M059J (cell line): Measurements from ENCODE around the gene PGAM1. TPM values are rescaled to one million over a fixed set of nuclear protein-coding genes. Genes with fewer than 3 reads are reported as not detected.
"Not testable (repeated sequence)": the region's sequence is repeated elsewhere in the genome, so short reads cannot be mapped to it uniquely, and the experiment has no call there.

Experiments
- DNase-seq: peaks from one replicate; pipeline ENCODE4 v3.0.0-alpha.2; 2012; ENCODE audit warnings: low read depth
- total RNA-seq: library from RNA; depleted of rRNA; stranded (reverse); fragments of >200 nt; shearing (Covaris generic); gene quantifications from 2 replicates; pipeline ENCODE4 v1.2.3, GENCODE V29; 2014; rRNA removed

PGAM1 gene
- 949 and 1,198 TPM in 2 replicates for total RNA-seq

DNA sequence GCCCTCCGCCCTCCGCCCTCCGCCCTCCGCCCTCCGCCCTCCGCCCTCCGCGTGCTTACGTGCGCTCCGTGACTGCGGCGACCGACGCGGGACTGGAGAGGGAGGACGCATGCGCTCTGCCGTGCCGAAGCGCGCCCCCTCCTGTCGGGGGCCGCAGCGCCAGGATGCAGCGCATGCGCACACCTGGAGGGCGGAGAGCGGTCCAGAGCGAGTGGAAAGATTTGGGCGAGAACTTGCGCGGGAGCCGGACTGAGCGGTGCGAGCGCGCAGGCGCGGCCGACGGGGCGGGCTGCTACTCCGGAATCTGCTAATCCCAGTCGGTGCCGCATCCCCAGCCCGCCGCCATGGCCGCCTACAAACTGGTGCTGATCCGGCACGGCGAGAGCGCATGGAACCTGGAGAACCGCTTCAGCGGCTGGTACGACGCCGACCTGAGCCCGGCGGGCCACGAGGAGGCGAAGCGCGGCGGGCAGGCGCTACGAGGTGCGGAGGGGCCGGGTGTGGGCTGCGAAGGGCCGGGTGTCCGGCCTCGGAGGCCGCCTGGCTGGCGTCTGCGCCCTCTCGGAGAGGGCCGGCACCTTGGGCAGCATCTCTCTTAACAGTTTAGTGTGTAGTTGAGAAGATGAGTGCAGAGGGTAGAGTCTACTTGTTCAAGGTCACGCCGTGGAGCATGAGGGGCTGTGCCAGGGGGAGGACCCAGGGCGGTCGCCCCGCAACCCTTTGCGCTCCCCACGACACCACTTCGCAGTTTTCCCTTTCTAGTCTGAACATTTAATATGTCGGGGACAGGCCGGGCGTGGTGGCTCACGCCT, at the start of gene PGAM1:
Gene PGAM1 (plus strand): TSS at position 228 of the 812 bp plus-strand sequence. CDS start 117 bp downstream, at position 345.
- DNase-seq, result peak; percentile 92

DNA sequence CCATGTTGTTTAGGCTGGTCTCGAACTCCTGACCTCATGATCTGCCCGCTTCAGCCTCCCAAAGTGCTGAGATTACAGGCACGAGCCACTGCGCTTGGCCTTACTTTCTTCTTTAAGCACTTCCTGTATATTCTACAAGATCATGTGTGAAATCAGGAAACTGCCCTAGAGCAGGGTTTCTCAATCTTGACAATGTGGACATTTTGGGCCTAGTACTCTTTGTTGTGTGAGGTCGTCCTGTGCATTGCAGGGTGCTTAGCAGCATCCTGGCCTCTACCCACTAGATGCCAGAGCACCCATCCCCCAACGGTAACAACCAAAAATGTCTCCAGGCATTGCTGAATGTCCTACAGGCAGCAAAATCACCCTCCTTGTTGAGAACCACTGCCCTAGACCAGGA, 49.6 kb upstream of the PGAM1 start:
- no peak for DNase-seq

DNA sequence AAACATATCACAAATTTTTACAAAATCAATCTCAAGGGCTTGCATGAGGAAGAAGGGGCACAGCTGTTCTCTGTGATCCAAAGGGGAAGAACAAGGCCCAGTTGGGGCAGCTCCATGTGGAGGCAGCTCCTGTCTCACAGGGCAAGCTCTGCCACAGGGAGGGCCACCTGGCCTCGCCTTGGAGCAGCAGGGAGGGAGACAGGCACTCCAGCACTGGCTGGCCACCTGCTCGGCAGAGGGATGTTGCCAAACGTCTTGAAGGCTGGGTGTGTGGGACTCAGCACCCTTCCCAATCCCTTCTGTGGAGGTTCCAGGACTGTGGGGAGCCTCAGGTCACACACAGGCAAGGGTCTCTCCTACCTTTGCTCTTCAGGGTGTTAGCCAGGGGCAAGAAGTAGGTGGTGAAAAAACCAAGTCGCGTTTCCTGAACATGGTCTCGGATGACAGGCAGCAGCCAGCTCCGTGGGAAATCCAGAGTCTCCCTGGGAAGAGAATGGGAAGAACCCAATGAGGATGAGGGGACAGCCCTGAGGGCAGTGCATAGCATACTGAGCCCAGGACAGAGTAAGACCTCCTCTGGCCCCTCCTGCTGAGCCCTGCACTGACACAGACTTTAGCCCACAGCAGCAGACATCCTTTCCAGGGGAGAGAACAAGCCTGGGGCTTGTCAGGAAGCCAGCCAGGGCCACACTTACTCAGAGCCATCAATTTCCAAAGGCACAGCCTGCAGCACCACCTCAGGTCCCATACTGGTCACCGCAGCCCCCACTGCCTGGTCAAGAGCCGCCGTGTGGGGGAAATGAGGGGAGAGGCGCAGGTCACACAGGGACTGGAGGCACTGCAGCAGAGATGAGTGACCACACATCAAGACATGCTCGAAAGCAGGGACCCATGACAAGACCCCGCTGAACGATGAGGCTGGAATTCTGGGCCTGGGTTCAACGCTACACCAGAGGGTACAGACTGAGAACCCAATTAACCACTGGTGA, 46.8 kb upstream of the PGAM1 start:
- DNase-seq, result no peak

DNA sequence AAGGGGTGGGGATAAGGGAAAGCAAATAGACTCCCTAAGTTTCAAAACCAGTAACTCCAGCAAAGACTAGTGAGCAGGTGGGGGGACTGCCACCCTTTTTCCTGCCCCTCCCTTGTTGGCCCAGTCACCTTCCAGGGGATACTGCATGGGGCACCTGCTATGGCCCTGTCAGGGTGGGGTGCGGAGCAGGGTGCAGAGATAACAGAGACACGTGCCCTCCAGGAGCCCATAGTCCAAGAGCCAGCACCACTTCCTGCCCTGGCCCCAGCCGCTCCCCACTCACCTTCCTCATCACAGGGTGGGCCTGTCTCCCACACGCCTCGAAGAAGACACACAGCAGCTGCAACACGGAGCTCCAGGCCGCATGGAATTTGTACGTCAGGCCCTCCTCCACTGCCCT, 45.5 kb upstream of the PGAM1 start:
- DNase-seq, result no peak

DNA sequence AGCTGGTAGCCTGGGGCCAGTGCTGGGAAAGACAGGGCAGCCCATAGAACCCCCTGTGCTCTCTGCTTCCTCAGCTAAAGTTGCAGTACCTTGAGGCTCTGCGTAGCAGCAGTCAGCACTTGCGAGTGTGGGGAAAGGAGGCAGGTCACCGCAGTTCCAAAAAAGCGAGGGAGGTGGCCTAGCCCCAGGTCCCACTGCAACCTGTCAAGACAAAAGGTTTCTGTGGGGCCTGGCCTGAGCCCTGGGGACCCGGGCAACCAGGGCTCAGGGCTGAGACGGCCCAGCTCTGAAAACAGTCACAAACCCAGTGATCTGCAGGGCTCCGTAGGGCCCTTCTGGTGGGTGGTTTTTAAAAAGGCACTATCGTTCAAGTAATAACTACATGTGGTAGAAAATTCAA, 44.4 kb upstream of the PGAM1 start:
- DNase-seq, result no peak

DNA sequence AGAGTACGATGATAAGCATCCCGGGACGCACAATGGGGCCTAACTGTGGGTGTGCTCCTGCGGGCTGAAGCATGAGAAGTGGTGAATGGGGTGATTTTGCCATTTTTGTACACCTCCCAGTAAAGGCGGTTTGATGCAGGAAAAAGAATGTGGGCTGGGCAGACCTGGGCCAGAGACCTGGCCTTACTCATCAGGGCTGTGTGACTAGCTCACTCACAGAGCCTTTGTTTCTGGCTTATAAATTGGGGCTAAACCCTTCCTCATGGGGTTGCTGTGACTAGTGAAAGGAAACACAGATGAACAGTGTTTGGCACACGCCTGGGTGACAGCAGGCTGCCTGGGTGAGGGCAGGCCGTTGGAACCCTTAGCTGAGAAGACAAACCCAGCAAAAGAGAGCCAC, 42.8 kb upstream of the PGAM1 start:
- no peak for DNase-seq

DNA sequence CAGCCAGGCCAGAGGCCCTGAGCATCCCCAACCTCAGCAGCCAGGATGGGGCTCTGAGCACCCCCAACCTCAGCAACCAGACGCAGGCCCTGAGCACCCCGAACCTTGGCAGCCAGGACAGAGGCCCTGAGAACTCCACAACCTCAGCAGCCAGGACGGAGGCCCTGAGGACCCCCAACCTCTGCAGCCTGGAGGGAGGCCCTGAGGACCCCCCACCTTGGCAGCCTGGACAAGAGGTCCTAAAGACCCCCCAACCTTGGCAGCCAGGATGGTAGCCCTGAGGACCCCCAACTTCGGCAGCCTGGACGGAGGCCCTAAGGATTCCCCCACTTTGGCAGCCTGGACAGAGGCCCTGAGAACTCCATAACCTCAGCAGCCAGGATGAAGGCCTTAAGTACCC, 41.8 kb upstream of the PGAM1 start:
- DNase-seq, result no peak

DNA sequence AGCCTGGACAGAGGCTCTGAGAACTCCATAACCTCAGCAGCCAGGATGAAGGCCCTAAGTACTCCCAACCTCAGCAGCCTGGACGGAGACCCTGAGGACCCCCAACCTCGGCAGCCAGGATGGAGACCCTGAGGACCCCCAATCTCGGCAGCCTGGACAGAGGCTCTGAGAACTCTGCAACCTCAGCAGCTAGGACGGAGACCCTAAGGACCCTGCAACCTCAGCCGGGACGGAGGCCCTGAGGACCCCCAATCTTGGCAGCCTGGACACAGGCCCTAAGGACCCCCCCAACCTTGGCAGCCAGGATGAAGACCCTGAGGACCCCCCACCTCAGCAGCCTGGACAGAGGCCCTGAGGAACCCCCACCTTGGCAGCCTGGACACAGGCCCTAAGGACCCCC, 41.4 kb upstream of the PGAM1 start:
- no peak for DNase-seq

DNA sequence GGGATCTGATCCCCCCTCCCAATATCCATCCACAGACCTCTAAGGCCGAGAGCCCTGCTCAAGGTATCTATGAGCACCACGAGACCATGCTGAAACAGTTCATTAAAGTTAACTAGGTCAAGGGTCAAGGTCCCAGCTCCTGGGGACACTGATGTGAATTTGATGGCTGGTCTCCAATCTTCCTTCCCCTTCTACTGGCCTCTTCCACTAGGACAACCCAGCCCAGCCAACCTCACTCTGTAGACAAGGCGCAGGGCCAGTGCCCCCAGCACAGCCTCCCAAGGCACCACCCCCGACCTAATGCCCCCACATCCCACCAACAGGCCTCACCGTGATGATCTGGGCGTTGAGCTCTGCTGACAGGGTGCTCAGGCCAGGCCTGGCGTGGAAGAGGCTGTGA, 40.4 kb upstream of the PGAM1 start:
- no peak for DNase-seq

DNA sequence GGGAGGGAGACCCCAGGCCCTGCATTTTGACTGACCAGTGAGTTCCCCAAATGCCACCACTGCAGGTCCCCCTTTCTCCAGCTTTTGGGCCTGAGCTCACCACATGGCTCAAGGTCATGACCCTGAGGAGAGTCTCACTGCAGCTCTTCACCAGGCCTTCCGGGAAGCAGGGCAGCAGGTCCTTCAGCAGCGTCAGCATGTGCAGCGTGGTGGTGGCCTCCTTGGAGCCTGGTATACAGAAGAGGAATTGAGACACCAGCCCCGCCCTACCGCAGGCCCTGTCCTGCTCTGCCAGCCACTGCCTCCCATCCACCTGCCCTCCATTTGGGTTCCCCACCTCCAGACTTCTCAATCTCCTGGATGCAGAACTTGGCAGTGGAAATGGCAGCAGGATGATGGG, 37.8 kb upstream of the PGAM1 start:
- no peak for DNase-seq

DNA sequence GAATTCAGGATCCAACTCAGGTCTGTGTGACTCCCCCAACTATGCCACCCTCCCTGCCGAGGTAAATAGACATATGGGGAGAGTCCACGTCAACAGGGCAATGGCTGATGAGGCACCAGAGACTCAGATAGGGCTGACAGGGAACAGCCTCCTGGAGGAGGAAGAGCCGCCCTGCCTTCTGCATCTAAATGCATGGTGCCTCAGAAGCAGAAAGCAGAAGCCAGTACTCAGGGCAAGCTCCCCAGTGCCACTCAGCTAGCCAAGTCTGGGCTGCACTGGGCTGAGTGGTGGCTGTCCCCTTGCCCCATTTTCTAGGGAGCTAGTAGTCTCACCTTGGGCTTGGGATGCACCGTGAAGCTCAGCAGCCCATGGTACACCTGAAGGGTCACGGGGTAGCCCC, 35.9 kb upstream of the PGAM1 start:
- no peak for DNase-seq

DNA sequence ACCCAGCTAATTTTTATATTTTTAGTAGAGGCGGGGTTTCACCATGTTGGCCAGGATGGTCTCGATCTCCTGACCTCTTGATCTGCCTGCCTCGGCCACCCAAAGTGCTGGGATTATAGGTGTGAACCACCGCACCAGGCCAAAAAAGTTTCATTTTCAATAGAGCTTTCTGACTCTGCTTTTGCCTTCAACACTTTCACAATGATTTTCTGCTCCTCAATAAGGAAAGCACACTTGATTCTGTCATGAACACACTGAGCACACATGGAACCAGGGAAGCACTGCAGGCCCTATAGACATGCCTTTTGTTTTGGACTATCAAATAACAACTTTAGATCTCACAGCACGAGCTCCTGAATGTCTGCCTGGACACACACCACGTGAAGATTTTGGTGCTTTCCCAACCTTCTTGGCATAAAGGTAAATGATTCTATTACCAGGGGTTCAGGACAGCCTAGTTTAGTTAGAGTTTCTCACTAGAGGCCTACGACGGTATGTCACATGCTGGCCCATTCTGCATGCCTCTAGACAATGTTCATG, 32.9 kb upstream of the PGAM1 start:
- no peak for DNase-seq

DNA sequence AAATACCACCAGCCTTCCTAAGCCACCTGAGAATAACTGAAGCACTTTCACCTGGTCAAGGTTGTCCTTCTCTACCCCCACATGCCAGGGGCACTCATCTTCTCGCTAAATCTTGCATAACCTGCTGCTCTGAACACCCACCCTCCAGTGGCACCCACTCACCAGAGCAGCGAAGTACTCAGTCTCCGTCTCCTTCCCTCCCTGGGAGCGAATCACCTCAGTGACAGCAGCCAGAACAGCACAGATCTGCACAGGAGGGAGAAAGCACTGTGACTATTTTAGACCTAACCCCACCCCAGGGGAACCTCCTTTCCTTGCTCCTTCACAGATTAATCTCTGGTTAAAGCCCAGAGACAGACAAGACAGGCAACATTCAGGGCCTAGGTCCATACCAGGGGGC, 29.9 kb upstream of the PGAM1 start:
- DNase-seq, result no peak

DNA sequence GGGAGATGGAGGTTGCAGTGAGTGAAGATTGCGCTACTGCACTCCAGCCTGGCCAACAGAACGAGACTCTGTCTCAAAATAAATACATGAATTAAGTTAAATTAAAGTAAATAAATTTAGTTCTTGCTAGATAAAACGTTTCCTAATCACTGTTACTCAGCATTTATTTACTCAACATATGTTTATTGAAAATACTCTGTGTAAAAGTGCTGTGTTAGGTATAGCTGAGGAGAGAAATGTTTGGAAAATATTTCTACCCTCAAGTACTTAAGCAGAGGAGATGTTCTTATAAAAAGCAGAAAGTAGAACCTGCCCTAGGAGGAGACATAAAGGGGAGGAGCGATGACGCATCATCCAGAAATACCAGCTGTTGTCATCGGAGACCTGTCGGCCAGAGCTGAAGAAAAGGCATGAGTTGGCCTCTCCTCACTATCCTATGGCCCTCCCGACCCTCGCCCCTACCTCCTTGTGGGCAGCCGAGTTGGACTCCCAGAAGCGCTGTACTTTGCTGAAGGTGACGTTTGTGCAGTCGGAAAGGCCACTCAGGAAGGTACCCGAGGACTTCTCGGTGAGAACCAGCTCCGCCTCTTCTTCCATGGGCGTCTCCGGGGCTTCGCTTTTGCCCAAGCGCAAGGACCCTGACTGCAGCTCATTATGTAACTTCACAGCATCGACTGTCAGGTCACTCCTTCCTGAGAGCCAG, 26.0 kb upstream of the PGAM1 start:
- DNase-seq, result peak; percentile 76

DNA sequence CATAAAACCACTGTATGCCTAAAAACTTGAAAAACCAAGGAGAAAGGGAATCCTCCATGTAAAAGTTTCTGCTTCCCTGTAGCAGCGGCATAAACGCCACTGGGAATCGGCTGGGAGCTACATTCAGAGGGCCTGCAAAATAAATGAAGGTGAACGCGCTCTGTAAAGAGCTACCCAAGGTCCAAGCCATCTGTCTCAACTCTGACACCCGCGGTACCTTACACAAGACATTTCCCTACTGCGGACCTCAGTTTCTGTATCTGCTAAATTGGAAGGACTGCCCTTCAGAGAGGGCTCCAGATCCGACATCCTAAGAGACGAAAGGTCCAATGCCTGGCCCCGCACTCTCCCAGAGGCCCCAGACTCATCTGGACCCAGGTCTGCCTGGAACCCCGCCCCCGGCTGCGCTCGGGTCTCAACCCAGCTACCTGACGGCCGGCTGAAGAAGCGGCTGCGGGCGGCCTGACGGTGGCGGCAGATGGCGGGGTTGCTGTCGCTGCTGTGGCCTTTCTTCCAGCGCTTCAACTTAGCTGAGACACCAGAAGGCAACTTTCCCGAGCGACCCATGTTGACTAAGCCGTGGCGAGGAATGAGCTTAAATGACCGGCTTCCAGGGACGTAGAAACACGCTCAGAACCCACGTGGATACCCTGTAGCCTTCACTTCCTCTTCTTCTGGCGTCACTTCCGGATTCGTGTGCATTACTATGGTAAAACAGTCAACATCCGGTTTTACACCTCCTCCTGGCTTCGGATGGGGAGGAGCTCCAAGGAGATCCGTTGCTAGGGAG, 25.1 kb upstream of the PGAM1 start, which contains the start of gene RRP12:
Gene RRP12 (minus strand): TSS at position 676 of the 790 bp plus-strand sequence. CDS start 109 bp downstream, at position 567.
- DNase-seq, result peak; percentile 100

DNA sequence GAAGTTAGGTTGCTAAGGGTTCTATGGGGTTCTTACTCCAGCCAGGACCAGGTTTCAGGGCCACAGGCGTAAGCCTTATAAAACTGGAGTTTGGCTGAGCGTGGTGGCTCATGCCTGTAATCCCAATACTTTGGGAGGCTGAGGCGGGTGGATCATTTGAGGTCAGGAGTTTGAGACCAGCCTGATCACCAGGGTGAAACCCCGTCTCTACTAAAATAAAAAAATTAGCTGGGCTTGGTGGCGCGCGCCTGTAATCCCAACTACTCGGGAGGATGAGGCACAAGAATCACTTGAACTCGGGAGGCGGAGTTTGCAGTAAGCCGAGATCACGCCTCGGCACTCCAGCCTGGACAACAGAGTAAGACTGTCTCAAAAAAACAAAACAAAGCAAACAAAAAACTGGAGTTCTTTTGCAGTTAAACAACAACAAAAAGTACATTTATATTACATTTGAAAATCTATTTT, 24.5 kb upstream of the PGAM1 start:
- DNase-seq, result no peak

DNA sequence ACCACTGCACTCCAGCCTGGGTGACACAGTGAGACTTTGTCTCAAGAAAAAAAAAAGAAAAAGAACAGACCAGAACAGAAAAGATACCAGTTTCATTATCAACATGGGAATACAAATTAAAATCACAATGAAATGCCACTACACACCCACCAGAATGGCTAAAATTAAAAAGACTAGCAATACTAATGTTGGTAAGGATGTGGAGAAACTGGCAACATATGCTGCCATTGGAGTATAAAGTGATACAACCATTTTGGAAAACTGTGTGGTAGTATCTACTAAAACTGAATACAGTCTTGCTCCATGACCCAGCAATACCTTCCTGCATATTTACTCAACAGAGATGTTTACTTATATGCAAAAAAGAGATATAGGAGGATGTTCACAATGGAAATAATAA, 21.9 kb upstream of the PGAM1 start:
- DNase-seq, result no peak

DNA sequence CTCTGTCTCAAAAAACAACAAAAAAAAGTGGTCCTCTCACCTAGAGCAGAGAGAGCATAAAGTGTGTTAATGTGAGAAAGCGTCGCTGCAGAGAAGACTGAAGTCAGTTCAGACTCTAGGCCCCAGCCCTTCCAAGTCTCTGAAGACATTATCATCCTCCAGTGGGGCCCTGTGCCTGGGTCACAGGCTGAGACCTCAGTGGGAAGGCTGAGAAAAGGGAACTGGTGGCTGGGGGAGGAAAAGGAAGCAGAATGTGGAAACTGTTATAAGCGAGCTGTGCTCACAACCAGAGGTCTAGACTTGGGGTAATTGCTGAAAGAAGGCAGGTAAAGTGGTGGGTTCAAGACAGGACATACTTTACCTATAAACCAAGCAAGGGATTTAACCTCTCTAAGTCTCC, 19.9 kb upstream of the PGAM1 start:
- DNase-seq, result no peak

DNA sequence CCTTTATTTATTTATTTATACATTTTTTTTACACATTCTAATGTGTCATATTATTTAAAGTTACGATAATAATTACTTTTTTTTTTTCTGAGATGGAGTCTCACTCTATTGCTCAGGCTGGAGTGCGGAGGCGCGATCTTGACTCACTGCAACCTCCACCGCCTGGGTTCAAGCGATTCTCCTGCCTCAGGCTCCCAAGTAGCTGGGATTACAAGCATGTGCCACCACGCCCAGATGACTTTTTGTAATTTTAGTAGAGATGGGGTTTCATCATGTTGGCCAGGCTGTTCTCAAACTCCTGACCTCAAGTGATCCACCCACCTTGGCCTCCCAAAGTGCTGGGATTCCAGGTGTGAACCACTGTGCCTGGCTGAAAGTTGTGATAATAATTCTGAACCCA, 19.5 kb upstream of the PGAM1 start:
- not testable (repeated sequence) for DNase-seq

DNA sequence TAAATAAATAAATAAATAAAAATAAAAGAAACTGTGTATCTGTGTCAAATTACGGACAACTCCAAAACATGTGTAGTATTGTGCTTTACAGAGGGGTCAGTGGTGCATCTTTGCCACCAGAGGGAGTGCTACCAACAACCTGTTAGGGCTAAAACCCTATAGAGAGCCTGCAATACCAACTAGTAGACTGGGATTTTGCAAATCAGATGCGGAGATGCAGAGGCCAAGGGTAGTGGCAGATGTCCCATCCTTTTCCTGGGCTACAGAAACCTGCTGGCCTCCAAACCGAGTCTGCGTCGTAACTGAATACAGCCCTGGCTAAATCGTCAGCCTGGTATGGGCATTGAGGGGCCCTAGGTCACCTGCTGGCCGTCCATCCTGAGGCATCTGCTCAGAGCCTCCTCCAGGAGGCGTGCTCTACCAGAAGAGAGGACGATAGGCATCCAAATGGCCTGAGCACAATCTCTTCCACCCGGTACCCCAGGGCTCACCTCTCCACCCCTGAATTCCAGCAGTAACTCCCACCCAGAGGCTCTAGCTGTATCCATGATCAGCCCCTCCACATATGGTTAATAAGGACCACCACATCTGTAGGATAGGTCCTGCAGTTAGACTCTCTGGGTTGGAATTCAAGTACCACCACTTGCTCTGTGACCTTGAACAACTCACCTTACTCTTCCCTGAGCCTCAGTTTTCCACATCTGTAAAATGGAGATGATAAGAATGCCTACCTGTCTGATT, 18.6 kb upstream of the PGAM1 start:
- DNase-seq, result peak; percentile 78
